OCI-LY3 (cell line): ENCODE results near the gene PLEKHF1.
A peak's percentile ranks its signal among the peaks of the same experiment; 100 is the strongest.

Experiments used
- H2AFZ ChIP-seq: fragments of 200-600, 300-600 bp; shearing (Covaris generic); 2 replicates; pipeline ENCODE4 v1.6.0; 2014; ENCODE audit warnings: antibody characterized with exemption, low read depth, low read length
- H3K27ac ChIP-seq: fragments of 200-600, 300-600 bp; sonication (generic); 2 replicates; pipeline ENCODE4 v1.5.1; 2014; ENCODE audit warnings: mild to moderate bottlenecking, low read length, moderate library complexity, mixed read lengths
- H3K27me3 ChIP-seq: fragments of 200-600, 300-600 bp; sonication (generic); 2 replicates; pipeline ENCODE4 v1.6.1; 2014; ENCODE audit warnings: low read depth, low read length, mixed read lengths
- H3K36me3 ChIP-seq: fragments of 200-600, 300-600 bp; sonication (generic); replicated peaks from 2 replicates; pipeline ENCODE3; 2014; ENCODE audit warnings: low read depth, low read length, mixed read lengths
- H3K4me1 ChIP-seq: fragments of 300-600, 200-600 bp; sonication (generic); 2 replicates; pipeline ENCODE4 v1.6.1; 2014; ENCODE audit warnings: low read length, mixed read lengths
- H3K4me2 ChIP-seq: fragments of 200-600, 300-600 bp; sonication (generic); 2 replicates; pipeline ENCODE4 v1.6.1; 2014; ENCODE audit warnings: low read length, mixed read lengths
- H3K4me3 ChIP-seq: fragments of 300-600, 200-600 bp; sonication (generic); 2 replicates; pipeline ENCODE4 v1.5.1; 2014; ENCODE audit warnings: antibody characterized with exemption, mild to moderate bottlenecking, low read length, moderate library complexity
- H3K79me2 ChIP-seq: fragments of 300-600, 200-600 bp; shearing (Covaris generic); 2 replicates; pipeline ENCODE4 v1.6.1; 2014; ENCODE audit warnings: mild to moderate bottlenecking, low read length, mixed read lengths
- H3K9ac ChIP-seq: fragments of 300-600, 200-600 bp; shearing (Covaris generic); 2 replicates; pipeline ENCODE4 v1.6.0; 2014; ENCODE audit warnings: mild to moderate bottlenecking, low read length, moderate library complexity
- H3K9me3 ChIP-seq: fragments of 200-600, 300-600 bp; shearing (Covaris generic); 2 replicates; pipeline ENCODE4 v1.6.1; 2014; ENCODE audit warnings: low read length, mixed read lengths; ENCODE audit not compliant: insufficient read depth
- H4K20me1 ChIP-seq: fragments of 200-600, 300-600 bp; sonication (generic); 2 replicates; pipeline ENCODE4 v1.6.1; 2016; ENCODE audit warnings: low read length, mixed read lengths; ENCODE audit not compliant: insufficient read depth
- EZH2phosphoT487 ChIP-seq: fragments of 200-600 bp; shearing (Covaris generic); IDR thresholded peaks from 2 replicates; pipeline ENCODE4 v1.6.1; 2018; ENCODE audit warnings: antibody characterized with exemption, mixed run types, low read depth
- TF ChIP-seq, protein P1 (sequence below): fragments of 200-600, 300-600 bp; sonication (generic); IDR thresholded peaks from 2 replicates; pipeline ENCODE4 v1.5.1; 2014; ENCODE audit warnings: antibody characterized with exemption, low read length, low read depth

The PLEKHF1 gene

DNA sequence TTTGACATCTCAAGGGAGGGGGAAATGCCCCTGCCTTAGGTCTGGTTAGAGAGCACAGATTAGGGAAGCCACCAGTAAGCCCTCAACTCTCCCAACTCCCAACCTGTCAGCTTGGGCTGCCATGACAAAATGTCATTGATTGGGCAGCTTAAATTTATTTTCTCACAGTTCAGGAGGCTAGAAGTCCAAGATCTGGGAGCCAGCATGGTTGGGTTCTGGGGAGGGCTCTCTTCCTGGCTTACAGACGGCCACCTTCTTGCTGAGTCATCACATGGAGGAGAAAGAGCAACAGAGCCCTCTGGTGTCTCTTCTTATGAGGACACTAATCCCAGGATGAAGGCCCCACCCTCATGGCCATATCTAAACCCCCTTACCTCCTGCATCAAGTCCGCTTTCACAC lies 25.6 kb downstream of the PLEKHF1 start:
- H3K4me3 ChIP-seq = no peak overlapping the region
- TF ChIP-seq, protein P1, sequence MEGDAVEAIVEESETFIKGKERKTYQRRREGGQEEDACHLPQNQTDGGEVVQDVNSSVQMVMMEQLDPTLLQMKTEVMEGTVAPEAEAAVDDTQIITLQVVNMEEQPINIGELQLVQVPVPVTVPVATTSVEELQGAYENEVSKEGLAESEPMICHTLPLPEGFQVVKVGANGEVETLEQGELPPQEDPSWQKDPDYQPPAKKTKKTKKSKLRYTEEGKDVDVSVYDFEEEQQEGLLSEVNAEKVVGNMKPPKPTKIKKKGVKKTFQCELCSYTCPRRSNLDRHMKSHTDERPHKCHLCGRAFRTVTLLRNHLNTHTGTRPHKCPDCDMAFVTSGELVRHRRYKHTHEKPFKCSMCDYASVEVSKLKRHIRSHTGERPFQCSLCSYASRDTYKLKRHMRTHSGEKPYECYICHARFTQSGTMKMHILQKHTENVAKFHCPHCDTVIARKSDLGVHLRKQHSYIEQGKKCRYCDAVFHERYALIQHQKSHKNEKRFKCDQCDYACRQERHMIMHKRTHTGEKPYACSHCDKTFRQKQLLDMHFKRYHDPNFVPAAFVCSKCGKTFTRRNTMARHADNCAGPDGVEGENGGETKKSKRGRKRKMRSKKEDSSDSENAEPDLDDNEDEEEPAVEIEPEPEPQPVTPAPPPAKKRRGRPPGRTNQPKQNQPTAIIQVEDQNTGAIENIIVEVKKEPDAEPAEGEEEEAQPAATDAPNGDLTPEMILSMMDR = peak; percentile 42
- no peak for TF ChIP-seq EZH2phosphoT487
- no peaks in the 10 kb centered on the region for H3K36me3 ChIP-seq
- H3K27me3 ChIP-seq = no peaks in the 10 kb centered on the region
- H3K9ac ChIP-seq = no peak overlapping the region
- no peak overlapping the region for H3K27ac ChIP-seq
- no peaks in the 10 kb centered on the region for H3K9me3 ChIP-seq
- H2AFZ ChIP-seq = peak overlapping the region; percentile 81; the same call in 1 of the 2 replicates
- no peaks in the 10 kb centered on the region for H3K4me1 ChIP-seq
- no peaks in the 10 kb centered on the region for H4K20me1 ChIP-seq
- H3K4me2 ChIP-seq = no peak overlapping the region
- no peaks in the 10 kb centered on the region for H3K79me2 ChIP-seq

DNA sequence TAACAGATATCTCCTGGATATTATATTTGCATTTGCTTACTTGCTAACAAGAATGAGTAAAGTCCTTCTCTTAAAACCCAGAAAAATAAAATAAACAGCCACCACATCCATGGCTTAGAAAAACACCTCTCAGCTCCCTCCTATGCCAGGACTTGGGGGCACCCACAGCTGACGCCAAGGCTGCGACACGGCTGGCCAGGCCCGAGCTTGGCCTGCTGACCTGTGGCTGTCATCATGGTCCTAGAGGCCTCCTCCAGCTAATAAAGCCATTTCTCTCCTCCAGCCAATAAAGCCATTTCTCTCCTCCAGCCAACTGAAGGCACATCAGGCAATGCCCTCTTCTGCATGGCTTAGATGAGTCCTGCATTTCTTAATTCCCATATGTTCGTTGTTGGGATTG lies 28.9 kb downstream of the PLEKHF1 start:
- no peak for TF ChIP-seq EZH2phosphoT487
- TF ChIP-seq, protein P1 = no peak
- Histone ChIP-seq H2AFZ (no peak overlapping the region), H3K36me3 (no peaks in the 10 kb centered on the region), H4K20me1 (no peaks in the 10 kb centered on the region), H3K9me3 (no peaks in the 10 kb centered on the region), H3K4me1 (no peaks in the 10 kb centered on the region), H3K27me3 (no peaks in the 10 kb centered on the region), H3K27ac (no peak overlapping the region), H3K9ac (no peak overlapping the region), H3K79me2 (no peaks in the 10 kb centered on the region), H3K4me3 (no peak overlapping the region), H3K4me2 (no peak overlapping the region)

DNA sequence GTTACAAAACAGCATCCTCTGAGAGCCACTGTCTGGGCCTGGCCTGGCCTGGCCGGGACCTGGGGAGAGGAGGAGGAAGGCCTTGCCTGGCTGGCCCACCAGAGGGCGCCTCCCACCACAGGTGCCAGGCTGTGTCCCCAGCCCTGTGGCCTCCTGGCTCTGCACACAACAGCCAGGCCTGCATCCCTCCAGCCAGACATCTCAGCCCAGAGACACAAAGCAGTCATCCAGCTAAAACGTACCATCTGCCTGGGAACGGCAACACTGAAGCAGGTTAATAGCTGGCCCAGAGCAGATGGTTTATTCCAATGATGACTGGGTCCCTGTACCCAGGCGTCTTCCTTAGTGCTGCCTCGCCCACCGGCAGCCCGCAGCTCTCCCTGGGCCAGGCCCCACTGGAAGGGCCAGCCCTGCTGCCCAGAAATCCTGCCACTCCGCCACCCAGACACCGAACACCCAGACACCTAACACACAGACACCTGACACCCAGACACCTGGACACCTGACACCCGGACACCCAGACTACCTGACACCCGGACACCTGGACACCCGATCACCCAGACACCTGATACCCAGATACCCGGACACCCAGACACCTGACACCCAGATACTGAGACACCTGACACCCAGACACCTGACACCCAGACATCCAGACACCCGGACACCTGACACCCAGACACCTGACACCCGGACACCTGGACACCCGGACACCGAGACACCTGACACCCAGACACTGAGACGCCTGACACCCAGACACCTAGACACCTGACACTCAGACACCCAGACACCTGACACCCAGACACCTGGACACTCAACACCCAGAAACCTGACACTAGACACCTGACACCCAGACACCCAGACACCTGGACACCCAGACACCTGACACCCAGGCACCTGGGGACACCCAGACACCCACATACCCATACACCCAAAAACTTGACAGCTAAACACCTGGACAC lies 29.7 kb downstream of the PLEKHF1 start:
- no peaks in the 10 kb centered on the region for H3K9me3 ChIP-seq
- no peak overlapping the region for H3K9ac ChIP-seq
- H3K36me3 ChIP-seq = no peaks in the 10 kb centered on the region
- H3K27ac ChIP-seq = no peak overlapping the region
- H3K4me1 ChIP-seq = no peaks in the 10 kb centered on the region
- H4K20me1 ChIP-seq = no peaks in the 10 kb centered on the region
- TF ChIP-seq, protein P1 = peak; percentile 86
- TF ChIP-seq EZH2phosphoT487 = no peak
- no peaks in the 10 kb centered on the region for H3K79me2 ChIP-seq
- H3K4me3 ChIP-seq = no peak overlapping the region
- no peak overlapping the region for H3K4me2 ChIP-seq
- H2AFZ ChIP-seq = no peak overlapping the region
- H3K27me3 ChIP-seq = no peaks in the 10 kb centered on the region

DNA sequence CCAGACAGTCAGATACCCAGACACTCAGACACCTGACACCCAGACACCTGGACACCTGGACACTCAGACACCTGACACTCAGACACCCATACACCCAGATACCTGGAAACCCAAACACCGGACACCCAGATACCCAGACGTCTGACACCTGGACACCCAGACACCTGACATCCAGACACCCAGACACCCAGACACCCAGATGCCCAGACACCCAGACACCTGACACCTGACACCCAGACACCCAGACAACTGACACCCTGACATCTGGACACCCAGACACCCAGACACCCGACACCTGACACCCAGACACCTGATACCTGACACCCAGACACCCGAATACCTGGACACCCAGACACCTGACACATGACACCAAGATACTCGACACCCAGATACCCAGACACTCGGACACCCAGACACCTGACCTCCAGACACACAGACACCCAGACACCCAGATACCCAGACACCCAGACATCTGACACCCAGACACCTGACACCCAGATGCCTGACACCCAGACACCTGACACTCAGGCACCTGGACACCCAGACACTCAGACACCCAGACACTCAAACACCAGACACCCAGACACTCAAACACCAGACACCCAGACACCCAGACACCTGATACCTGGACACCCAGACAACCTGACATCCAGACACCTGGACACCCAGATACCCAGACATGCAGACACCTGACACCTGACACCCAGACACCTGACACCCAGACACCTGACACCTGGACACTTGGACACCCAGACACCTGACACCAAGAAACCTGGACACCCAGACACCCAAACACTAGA lies 30.7 kb downstream of the PLEKHF1 start:
- Histone ChIP-seq H3K27me3 (no peaks in the 10 kb centered on the region), H3K9ac (no peak overlapping the region), H3K4me2 (no peak overlapping the region), H3K4me1 (no peaks in the 10 kb centered on the region), H3K9me3 (no peaks in the 10 kb centered on the region), H4K20me1 (no peaks in the 10 kb centered on the region), H3K4me3 (no peak overlapping the region), H3K79me2 (no peaks in the 10 kb centered on the region), H3K36me3 (no peaks in the 10 kb centered on the region), H3K27ac (no peak overlapping the region), H2AFZ (no peak overlapping the region)
- TF ChIP-seq, protein P1 = no peak
- TF ChIP-seq EZH2phosphoT487 = no peak
